ENCODE measurements around the gene TAS2R13.

The TAS2R13 gene

GRCh38 chr12:10867381-10867780, 42.0 kb downstream of the TAS2R13 start:
- DNase-seq (ENCODE audit: low read depth), result no peak

- no peak for DNase-seq (ENCODE audit: low read depth)
Measured at GRCh38 chr12:10863512-10864218, 45.7 kb downstream of the TAS2R13 start.

DNA sequence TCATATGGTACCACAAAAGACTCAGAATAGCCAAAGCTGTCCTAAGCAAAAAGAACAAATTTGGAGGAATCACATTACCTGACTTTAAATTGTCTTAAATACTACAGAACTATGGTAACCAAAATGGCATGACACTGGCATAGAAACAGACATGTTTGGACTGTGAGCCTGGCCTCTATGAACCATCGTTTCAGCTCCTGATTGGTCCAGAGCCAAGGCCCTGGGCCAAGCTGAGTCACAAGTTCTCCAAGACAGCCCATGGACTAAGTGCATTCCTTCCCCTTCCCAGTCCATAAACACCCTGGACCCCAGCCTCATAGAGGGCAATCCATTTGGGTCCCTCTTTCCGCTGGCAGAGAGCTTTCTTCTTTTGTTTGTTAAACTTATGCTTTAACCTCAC, 48.0 kb downstream of the TAS2R13 start:
- no peak for DNase-seq (ENCODE audit: low read depth)
